Upper lobe of left lung (tissue), 6 donors: ENCODE results near the gene ASCC1. TPM values are rescaled to one million over a fixed set of nuclear protein-coding genes. Genes with fewer than 3 reads are reported as not detected.

Experiments
- ATAC-seq, 2 donors: fragments of 200-7000 bp; cut with Tn5 transposase; one replicate each; pipeline ENCODE4 v1.9.1; 2022; ENCODE audit warnings: mild to moderate bottlenecking in 2 of 2, moderate library complexity in 2 of 2; ENCODE audit not compliant: low FRiP score in 2 of 2
- DNase-seq, 2 donors: peaks; one replicate each; pipeline ENCODE4 v3.0.0-alpha.2; 2019 to 2020
- H3K27ac ChIP-seq, 4 donors: fragments of 200-600 bp; sonication (generic); one replicate each; pipeline ENCODE4 v1.5.1; 2016 to 2019
- H3K27me3 ChIP-seq, 4 donors: fragments of 200-600 bp; sonication (generic); one replicate each; pipeline ENCODE4 v1.5.1; 2017 to 2019
- H3K36me3 ChIP-seq, 4 donors: fragments of 200-600 bp; sonication (generic); one replicate each; pipeline ENCODE4 v1.5.1; 2016 to 2019
- H3K4me1 ChIP-seq, 4 donors: fragments of 200-600 bp; sonication (generic); one replicate each; pipeline ENCODE4 v1.5.1; 2018 to 2019
- H3K4me3 ChIP-seq, 4 donors: fragments of 200-600 bp; sonication (generic); one replicate each; pipeline ENCODE4 v1.5.1; 2017 to 2019; ENCODE audit warnings: mild to moderate bottlenecking in 2 of 4, moderate library complexity in 1 of 4
- H3K9me3 ChIP-seq, 4 donors: fragments of 200-600 bp; sonication (generic); one replicate each; pipeline ENCODE4 v1.5.1; 2018 to 2019
- EP300 ChIP-seq, 4 donors: sonication (generic); formaldehyde crosslinking; IDR thresholded peaks; one replicate each; pipeline ENCODE4 v1.5.1; 2017; ENCODE audit warnings: antibody characterized with exemption in 4 of 4, control low read depth in 2 of 4
- POLR2A ChIP-seq, 4 donors: fragments of 450-650 bp; IDR thresholded peaks; one replicate each; pipeline ENCODE4 v1.5.1; 2016 to 2017; ENCODE audit warnings: antibody characterized with exemption in 4 of 4, mild to moderate bottlenecking in 2 of 4
- POLR2AphosphoS5 ChIP-seq, 2 donors: sonication (generic); formaldehyde crosslinking; IDR thresholded peaks; one replicate each; pipeline ENCODE4 v1.5.1; 2017; ENCODE audit warnings: antibody characterized with exemption in 2 of 2
- WGBS, 2 donors: methylation state at CpG; one replicate each; pipeline ENCODE4 v1.1.5; 2017 to 2018; 5-methylcytosine and 5-hydroxymethylcytosine counted together
- total RNA-seq, 6 donors: library from RNA; depleted of rRNA in 4 of 6; stranded (reverse); fragments of >200 nt in 4 of 6; gene quantifications; one replicate each; pipeline versions ENCODE4 v1.1.0 to v1.2.1, GENCODE V29; 2016 to 2021
- TF ChIP-seq, protein P1 (sequence below), 6 experiments: fragments of 450-650 bp in 4 of 6; fragments of 200-600 bp in 2 of 6; sonication (generic) in 2 of 6; IDR thresholded peaks; one replicate each; pipeline ENCODE4 v1.5.1; 2016 to 2019; ENCODE audit warnings: antibody characterized with exemption in 6 of 6
- donor health status: DM: no; HTN: no; CAD: no; lungs with moderate emphysema.
- donor health status: DM: no; HTN: yes; CAD: no; lungs with severe emphysema.

The ASCC1 gene, protein sequence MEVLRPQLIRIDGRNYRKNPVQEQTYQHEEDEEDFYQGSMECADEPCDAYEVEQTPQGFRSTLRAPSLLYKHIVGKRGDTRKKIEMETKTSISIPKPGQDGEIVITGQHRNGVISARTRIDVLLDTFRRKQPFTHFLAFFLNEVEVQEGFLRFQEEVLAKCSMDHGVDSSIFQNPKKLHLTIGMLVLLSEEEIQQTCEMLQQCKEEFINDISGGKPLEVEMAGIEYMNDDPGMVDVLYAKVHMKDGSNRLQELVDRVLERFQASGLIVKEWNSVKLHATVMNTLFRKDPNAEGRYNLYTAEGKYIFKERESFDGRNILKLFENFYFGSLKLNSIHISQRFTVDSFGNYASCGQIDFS
- total RNA-seq: 10 to 100 TPM; 20.4 to 40.7 (median 24.4) TPM

DNA sequence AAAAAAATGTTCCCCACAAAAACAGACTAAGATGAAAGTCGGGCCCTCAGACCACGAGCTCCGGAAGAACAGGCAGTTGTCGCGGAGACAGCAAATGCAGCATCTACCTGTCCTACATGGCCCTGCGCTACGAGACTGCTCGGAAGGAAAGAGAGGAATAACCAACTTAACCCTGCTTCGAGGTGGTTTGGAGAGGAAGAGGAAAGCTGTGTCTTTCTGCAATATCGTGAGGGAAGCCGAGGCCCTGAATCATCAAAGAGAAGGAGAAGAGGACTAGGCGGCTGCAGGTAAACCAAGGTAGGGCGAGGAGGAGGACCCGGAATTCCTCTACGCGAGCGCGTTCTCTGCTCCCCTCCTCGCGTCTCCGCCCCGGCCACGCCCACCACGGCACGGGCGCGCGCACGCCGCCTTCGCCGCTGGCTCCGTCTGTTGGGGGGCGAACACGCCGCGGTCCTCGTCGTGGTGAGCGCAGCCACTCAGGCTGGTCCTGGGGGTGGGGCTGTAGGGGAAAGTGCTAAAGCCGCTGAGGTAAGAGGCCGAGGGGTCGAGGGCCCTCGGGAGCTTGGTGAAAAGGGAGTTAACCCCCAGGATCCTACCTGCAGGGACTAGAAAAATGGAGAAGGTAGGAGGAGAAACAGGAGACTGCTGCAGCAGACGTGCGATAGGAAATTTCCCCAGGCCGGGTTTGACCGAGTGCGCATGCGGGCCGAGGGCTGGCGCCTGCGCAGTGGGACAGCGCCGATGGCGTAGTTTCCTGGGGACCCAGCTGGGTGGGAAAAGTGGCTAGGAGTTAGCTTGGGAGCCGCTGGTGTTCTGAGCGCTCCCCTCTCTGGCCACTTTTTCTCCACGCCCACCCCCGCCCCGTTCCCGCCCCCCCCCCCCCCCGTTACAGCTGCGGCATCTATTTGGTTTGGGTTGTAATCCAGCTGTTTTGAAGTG, at the start of gene ASCC1, which contains the start of gene ANAPC16:
TSS of gene ASCC1 (minus strand) at position 666 of the 939 bp plus-strand sequence. CDS start 2,978 bp downstream, outside the sequence.
TSS of gene ANAPC16 (plus strand) at position 402 of the 939 bp plus-strand sequence. CDS start 7,903 bp downstream, outside the sequence.
- H3K27me3 ChIP-seq: no peaks in the 10 kb centered on the region
- peak within 1 kb of the TSS; percentile 96 to 100 (median 98) for H3K27ac ChIP-seq

DNA sequence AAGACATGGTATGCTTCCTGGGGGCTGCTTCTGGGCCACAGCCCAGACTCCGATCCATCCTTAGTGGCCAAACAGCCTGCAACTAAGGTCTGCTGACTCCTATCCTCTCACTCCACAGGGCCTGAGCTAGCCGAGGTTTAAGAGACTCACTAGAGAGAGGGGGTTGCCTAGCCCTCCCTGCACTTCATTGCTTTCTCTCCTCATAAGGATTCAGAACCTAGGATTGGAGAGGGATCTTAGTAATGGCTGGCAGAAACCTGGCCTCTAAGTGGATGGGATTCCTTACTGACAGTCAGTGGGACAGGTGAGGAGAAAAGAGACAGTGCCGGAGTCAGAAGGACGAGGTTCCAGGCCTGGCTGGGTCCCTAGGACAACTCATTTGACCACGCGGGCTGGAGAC, 49.4 kb upstream of the ASCC1 start:
- ATAC-seq (no peak), DNase-seq (no peak)
- Histone ChIP-seq H3K4me3 (no peak overlapping the region), H3K4me1 (peaks cover 23 to 32% (median 27%) of the 10 kb centered on the region in 4 donors), H3K27me3 (no peaks in the 10 kb centered on the region), H3K36me3 (no peaks in the 10 kb centered on the region), H3K27ac (no peak overlapping the region), H3K9me3 (no peaks in the 10 kb centered on the region)
- TF ChIP-seq, protein P1, sequence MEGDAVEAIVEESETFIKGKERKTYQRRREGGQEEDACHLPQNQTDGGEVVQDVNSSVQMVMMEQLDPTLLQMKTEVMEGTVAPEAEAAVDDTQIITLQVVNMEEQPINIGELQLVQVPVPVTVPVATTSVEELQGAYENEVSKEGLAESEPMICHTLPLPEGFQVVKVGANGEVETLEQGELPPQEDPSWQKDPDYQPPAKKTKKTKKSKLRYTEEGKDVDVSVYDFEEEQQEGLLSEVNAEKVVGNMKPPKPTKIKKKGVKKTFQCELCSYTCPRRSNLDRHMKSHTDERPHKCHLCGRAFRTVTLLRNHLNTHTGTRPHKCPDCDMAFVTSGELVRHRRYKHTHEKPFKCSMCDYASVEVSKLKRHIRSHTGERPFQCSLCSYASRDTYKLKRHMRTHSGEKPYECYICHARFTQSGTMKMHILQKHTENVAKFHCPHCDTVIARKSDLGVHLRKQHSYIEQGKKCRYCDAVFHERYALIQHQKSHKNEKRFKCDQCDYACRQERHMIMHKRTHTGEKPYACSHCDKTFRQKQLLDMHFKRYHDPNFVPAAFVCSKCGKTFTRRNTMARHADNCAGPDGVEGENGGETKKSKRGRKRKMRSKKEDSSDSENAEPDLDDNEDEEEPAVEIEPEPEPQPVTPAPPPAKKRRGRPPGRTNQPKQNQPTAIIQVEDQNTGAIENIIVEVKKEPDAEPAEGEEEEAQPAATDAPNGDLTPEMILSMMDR (IDR thresholded peaks at IDR 0.05): no peak
- TF ChIP-seq POLR2A (IDR thresholded peaks at IDR 0.05): no peak
- no peak for TF ChIP-seq EP300 (IDR thresholded peaks at IDR 0.05)
- no peak for TF ChIP-seq POLR2AphosphoS5 (IDR thresholded peaks at IDR 0.05)
- WGBS, 2 donors: 82 to 95% methylated on average over 5 to 6 of the region's 6 CpGs

More for the DNA sequence above, at the start of gene ASCC1, which contains the start of gene ANAPC16:
- Histone ChIP-seq H3K4me3 (peak within 1 kb of the TSS; percentile 62 to 80 (median 70)), H3K4me1 (peaks cover 38 to 47% (median 45%) of the 10 kb centered on the region in 4 donors), H3K36me3 (peaks cover 2 to 28% (median 10%) of the 10 kb centered on the region in 4 donors), H3K9me3 (no peaks in the 10 kb centered on the region)
- DNase-seq (peak; percentile 90 to 99), ATAC-seq (peak; percentile 99 to 100)
- 1% methylated on average over 51 to 64 of the region's 64 CpGs for WGBS, 2 donors
- peak; percentile 63 to 99 (median 88) for TF ChIP-seq POLR2A (IDR thresholded peaks at IDR 0.05)
- TF ChIP-seq, protein P1 (IDR thresholded peaks at IDR 0.05): peak in 4 of 6 experiments; percentile 15 to 36 (median 24)
- TF ChIP-seq POLR2AphosphoS5 (IDR thresholded peaks at IDR 0.05): peak; percentile 98
- peak in 1 of 4 donors; percentile 52 for TF ChIP-seq EP300 (IDR thresholded peaks at IDR 0.05)

DNA sequence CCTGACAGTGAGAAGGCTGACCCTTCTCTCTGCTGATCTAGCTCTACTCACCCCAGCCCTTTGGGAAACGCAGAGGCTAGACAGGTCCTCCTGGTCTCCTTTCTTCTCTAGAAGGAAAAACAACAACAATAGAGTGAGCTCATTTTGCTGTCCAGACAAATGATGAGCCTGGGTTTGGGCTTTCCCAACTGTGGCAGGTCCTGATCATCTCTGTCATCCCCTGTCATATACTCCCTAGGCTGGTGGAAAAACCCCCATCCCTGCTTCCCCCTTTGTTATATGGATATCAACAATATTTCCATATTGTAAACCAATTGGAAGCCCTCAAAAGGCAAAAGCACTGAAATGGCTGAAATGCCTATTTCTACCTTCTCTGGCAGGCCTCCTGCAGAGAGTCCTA, 48.5 kb upstream of the ASCC1 start:
- Histone ChIP-seq H3K4me1 (peaks cover 33 to 42% (median 37%) of the 10 kb centered on the region in 4 donors), H3K27ac (no peak overlapping the region), H3K9me3 (no peaks in the 10 kb centered on the region), H3K36me3 (no peaks in the 10 kb centered on the region), H3K27me3 (no peaks in the 10 kb centered on the region), H3K4me3 (no peak overlapping the region)
- TF ChIP-seq EP300 (IDR thresholded peaks at IDR 0.05) (no peak), POLR2AphosphoS5 (IDR thresholded peaks at IDR 0.05) (no peak), POLR2A (IDR thresholded peaks at IDR 0.05) (no peak)
- TF ChIP-seq, protein P1 (IDR thresholded peaks at IDR 0.05): no peak
- DNase-seq (no peak), ATAC-seq (no peak)
- WGBS, 2 donors: 93 to 96% methylated on average over 1 of the region's 1 CpG

GRCh38 chr10:72263613-72264241, 47.7 kb upstream of the ASCC1 start:
- DNase-seq (peak in 1 of 2 donors; percentile 75), ATAC-seq (no peak)
- Histone ChIP-seq H3K36me3 (no peaks in the 10 kb centered on the region), H3K9me3 (no peaks in the 10 kb centered on the region), H3K27ac (peak overlapping the region in 3 of 4 donors; percentile 54 to 58 (median 55)), H3K4me1 (peaks cover 38 to 44% (median 40%) of the 10 kb centered on the region in 4 donors), H3K27me3 (no peaks in the 10 kb centered on the region), H3K4me3 (no peak overlapping the region)
- TF ChIP-seq POLR2A (IDR thresholded peaks at IDR 0.05): peak in 1 of 4 donors; percentile 28
- TF ChIP-seq EP300 (IDR thresholded peaks at IDR 0.05): no peak
- TF ChIP-seq POLR2AphosphoS5 (IDR thresholded peaks at IDR 0.05): peak in 1 of 2 donors; percentile 15
- WGBS, 2 donors: 69 to 71% methylated on average over 6 of the region's 6 CpGs
